Stimulated activated CD8-positive, alpha-beta memory T cell treated with anti-CD3 and anti-CD28 coated beads, Interleukin-2, amount 100 ng/mL, for 48 hours (primary cell): ENCODE results near the gene TFAP2E.
A peak's percentile ranks its signal among the peaks of the same experiment; 100 is the strongest.

Source experiments
- DNase-seq, 2 donors: peaks; one replicate each; pipeline ENCODE4 v3.0.0-alpha.2; 2020; ENCODE audit warnings: low read depth in 2 of 2

The TFAP2E gene

GRCh38 chr1:35595684-35596083 is 22.6 kb downstream of the TFAP2E start:
- DNase-seq, result no peak

DNA sequence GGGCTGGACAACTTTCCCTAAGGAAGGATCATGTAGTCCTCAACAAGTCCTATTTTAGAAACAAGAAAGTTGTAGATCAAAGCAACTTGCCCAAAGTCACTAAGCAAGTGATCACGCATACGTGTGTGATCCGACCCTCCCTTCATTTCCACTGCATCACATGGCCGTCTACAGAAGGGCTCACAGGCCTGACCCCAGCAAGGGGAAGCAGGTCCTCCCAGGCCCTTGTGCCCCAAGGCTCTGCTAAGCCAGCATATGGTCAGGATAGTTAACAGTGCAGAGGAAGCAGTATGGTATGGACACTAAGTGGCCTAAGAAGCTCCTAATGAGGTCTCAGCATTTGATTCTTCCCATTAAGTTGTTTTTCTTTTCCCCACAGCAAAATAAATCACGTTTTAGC is 24.8 kb downstream of the TFAP2E start:
- DNase-seq, result no peak

DNA sequence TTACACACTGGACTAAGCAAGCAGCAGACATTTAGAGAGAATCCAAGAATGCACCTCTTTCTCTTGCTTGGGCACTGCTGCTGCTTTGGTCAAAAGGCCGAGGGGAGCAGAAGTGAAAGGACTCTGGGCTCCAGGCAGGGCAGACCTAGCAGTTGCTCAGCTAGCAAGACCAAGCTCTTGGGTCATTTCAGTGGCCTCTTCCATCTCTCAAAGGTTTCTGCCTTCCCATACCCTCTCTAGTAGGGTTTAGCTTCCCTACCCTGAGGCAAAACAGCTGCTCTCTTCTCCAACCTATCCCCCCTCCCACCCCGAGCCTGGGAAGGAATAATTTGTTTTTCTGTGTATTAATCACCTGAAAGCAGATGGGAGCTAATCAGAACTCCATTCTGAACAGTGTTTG is 25.8 kb downstream of the TFAP2E start:
- no peak for DNase-seq

DNA sequence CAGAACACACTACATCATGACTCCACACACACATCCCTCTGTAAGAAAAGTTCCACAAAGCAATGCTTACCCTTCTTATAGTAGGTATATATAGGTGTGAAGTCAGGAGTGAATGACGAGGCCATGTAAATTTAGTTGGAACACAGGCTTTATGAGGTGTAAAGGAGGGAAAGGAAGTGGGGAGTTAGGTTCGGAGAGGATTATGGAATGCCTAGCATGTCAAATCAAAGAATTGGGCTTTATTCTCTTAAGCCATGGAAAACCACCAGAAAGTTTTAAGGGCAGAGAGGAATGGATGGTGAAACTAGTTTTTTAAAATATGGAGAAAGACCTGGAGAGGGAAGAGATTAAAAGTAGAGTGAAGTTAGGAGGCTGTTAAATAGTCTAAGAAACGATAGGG is 26.3 kb downstream of the TFAP2E start:
- DNase-seq, result no peak

DNA sequence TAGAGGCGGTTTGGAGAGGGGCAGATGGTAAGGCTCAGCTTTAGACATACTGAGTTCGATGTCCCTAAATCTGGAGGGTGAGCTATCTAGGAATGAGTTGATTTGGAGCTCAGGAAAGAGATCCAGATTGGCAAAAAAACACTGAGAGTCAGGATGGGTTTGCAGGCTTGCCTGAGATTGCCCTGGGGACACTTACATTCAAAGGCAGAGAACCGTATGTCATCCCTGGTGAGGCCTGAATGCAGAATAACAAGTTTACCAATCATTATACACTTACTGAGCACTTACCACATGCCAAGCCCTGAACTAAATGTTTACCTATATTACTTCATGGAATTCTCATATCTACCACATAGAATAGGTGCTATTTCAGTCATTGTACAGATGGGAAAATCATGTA is 27.5 kb downstream of the TFAP2E start:
- no peak for DNase-seq

- DNase-seq, result no peak
These were observed 30.4 kb downstream of the TFAP2E start for GRCh38 chr1:35603468-35603867.

GRCh38 chr1:35603941-35604340 is 30.8 kb downstream of the TFAP2E start:
- DNase-seq, result no peak

DNA sequence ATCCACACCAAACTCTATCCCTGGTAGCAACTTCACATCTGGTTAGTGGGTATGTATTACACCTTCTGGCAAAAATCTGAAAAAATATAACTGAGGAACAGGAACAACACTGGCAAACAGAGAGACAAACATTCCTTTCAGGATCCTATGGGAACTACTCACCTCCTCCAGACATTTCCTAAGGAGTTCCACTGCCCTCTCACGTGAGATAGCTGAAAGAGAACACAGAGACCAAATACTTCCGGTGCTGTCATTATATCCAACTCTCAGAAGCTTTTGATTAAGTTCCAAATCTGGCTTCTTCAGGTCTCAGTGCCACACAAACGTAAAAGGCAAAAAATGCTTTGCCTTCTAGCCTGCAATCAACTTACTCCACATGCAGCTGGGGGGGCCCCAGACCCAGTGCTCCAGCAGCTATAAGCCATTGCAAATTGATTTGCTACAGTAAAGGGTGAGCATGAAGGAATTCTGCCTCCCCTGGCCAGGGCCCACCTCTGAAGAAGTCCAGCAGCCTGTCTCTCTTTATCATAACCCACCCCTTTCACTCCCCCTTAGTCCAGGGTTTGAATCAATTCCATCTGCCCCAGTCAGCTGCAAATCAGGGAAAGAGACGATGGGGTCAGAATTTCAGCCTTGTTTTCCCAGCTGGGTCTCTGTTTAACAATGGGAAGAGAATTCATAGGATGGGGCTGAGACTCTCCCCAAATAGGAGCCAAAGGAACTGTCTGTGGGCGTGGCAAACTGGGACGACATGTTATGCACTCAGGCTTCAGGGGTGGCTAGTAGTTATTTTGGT is 32.2 kb downstream of the TFAP2E start:
- DNase-seq, result no peak

GRCh38 chr1:35605867-35606182 is 32.7 kb downstream of the TFAP2E start:
- DNase-seq, result no peak

DNA sequence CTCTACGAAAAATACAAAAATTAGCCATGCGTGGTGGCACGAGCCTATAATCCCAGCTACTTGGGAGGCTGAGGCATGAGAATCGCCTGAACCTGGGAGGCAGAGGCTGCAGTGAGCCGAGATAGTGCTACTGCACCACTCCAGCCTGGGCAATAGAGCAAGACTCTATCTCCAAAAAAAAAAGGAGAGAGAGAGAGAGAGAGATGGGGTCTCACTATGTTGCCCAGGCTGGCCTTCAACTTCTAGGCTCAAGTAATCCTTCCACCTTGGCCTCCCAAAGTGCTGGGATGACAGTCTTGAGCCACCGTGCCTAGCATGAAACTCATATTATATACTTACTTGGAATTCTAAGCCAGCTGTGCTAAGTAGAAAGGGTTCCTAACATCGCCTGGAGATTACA is 38.5 kb downstream of the TFAP2E start:
- no peak for DNase-seq

GRCh38 chr1:35615440-35615839 is 42.3 kb downstream of the TFAP2E start:
- DNase-seq, result no peak

- no peak for DNase-seq
These were observed 46.4 kb downstream of the TFAP2E start for GRCh38 chr1:35619237-35620121.

- DNase-seq, result no peak
These were observed 49.5 kb downstream of the TFAP2E start for GRCh38 chr1:35622510-35623178.

GRCh38 chr1:35623832-35624231 is 50.7 kb downstream of the TFAP2E start:
- DNase-seq, result no peak

- DNase-seq, result no peak
These were observed 55.9 kb downstream of the TFAP2E start for GRCh38 chr1:35629051-35629450.

- DNase-seq, result no peak
These were observed 58.3 kb downstream of the TFAP2E start for GRCh38 chr1:35631396-35631795.

GRCh38 chr1:35633547-35633946 is 60.4 kb downstream of the TFAP2E start:
- no peak for DNase-seq

- DNase-seq, result no peak
These were observed 64.3 kb downstream of the TFAP2E start for GRCh38 chr1:35637401-35637809.

DNA sequence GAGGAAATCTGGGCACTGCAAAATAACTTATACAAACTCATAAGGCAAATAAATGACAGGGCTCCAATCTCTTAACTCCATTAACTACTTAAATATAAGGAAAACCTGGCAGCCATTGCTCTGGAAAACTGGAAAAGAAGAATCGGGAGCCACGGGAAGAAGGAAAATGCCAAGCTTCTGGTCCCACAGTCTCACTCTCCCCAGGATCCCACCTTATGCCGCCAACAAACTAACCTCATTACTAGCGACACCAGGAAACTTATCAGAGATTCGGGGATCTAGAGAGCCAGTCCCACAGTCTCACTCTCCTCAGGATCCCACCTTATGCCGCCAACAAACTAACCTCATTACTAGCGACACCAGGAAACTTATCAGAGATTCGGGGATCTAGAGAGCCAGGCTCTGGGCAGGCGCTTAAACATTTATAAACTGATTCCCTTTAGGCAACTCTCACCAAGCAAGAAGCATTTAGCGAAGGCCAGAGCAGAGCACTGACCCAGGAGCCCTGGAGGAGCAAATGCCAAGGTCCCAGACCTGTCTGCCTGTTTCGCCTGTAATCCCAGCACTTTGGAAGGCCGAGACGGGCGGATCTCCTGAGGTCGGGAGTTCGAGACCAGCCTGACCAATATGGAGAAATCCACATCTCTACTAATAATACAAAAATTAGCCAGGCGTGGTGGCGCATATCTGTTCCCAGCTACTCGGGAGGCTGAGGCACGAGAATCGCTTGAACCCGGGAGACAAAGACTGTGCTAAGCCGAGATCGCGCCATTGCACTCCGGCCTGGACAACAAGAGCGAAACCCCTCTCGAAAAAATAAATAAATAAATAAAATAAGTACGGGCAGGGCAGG is 67.5 kb downstream of the TFAP2E start:
- no peak for DNase-seq

- DNase-seq, result peak; percentile 94 to 96
These were observed 68.2 kb downstream of the TFAP2E start, which contains the start of gene PSMB2 for GRCh38 chr1:35641233-35641866. Gene PSMB2, minus strand, starts transcription at chr1:35641526. Its CDS starts 94 bp downstream, at chr1:35641432.

- no peak for DNase-seq
These were observed 69.4 kb downstream of the TFAP2E start for GRCh38 chr1:35642471-35642955.
